HEK293 (cell line): ENCODE measurements around the gene GLCE.
A peak's percentile ranks its signal among the peaks of the same experiment; 100 is the strongest.

Experiments
- CTCF ChIA-PET: fragments of 350-600 bp; formaldehyde crosslinking; extraction: SDS; loops from one replicate; lab custom pipeline; 2021; ENCODE audit warnings: antibody characterized with exemption; lab: Yijun Ruan, JAX
- POLR2A ChIA-PET: fragments of 300-600 bp; formaldehyde crosslinking; extraction: SDS; loops from one replicate; lab custom pipeline; 2020; ENCODE audit warnings: antibody characterized with exemption, inconsistent platforms; lab: Yijun Ruan, JAX
- H3K27ac ChIP-seq: fragments of 200-500 bp; sonication (Bioruptor generic); 2 replicates; pipeline ENCODE4 v1.5.1; 2014; ENCODE audit warnings: low read depth, low read length, control low read depth, inconsistent platforms; ENCODE audit errors: extremely low read depth
- H3K36me3 ChIP-seq, 2 experiments: fragments of 200-500 bp in 1 of 2; sonication (Bioruptor generic) in 1 of 2; 1 replicate in 1 of 2; 2 replicates in 1 of 2; pipeline ENCODE4 v1.5.1; 2014 to 2017; ENCODE audit warnings: inconsistent platforms in 2 of 2, low read length in 2 of 2; ENCODE audit not compliant: control insufficient read depth in 2 of 2, insufficient read depth in 1 of 2
- H3K4me1 ChIP-seq: fragments of 200-500 bp; sonication (Bioruptor generic); 2 replicates; pipeline ENCODE4 v1.5.1; 2014; ENCODE audit warnings: mild to moderate bottlenecking, low read length, inconsistent platforms; ENCODE audit not compliant: control insufficient read depth, insufficient read depth
- H3K4me3 ChIP-seq: 2 replicates; pipeline ENCODE4 v1.5.1; 2011; ENCODE audit warnings: low read depth, mild to moderate bottlenecking, control low read depth, low read length, moderate library complexity
- H3K9me3 ChIP-seq: fragments of 200-500 bp; sonication (Bioruptor generic); 2 replicates; pipeline ENCODE4 v1.5.1; 2014; ENCODE audit warnings: low read depth, low read length, inconsistent platforms; ENCODE audit not compliant: control insufficient read depth, insufficient read depth
- BCL6B ChIP-seq: fragments of 450-650 bp; formaldehyde crosslinking; IDR thresholded peaks from 2 replicates; pipeline ENCODE4 v1.5.1; 2017; ENCODE audit warnings: missing biosample characterization, missing genetic modification characterization
- CTCF ChIP-seq: fragments of 450-650 bp; formaldehyde crosslinking; IDR thresholded peaks from 2 replicates; pipeline ENCODE4 v1.5.1; 2016; ENCODE audit warnings: missing biosample characterization, missing genetic modification characterization
- FEZF1 ChIP-seq: fragments of 450-650 bp; formaldehyde crosslinking; IDR thresholded peaks from 2 replicates; pipeline ENCODE4 v1.5.1; 2016; ENCODE audit warnings: missing biosample characterization, missing genetic modification characterization
- KLF10 ChIP-seq: fragments of 450-650 bp; IDR thresholded peaks from 2 replicates; pipeline ENCODE4 v1.5.1; 2018; ENCODE audit warnings: missing biosample characterization, mild to moderate bottlenecking, missing genetic modification characterization
- KLF8 ChIP-seq: fragments of 450-650 bp; formaldehyde crosslinking; IDR thresholded peaks from 2 replicates; pipeline ENCODE4 v1.5.1; 2016; ENCODE audit warnings: missing biosample characterization, missing genetic modification characterization
- MYNN ChIP-seq: fragments of 450-650 bp; formaldehyde crosslinking; IDR thresholded peaks from 2 replicates; pipeline ENCODE4 v1.5.1; 2016; ENCODE audit warnings: missing biosample characterization, missing genetic modification characterization, borderline replicate concordance
- PRDM1 ChIP-seq: fragments of 450-650 bp; formaldehyde crosslinking; IDR thresholded peaks from 2 replicates; pipeline ENCODE4; 2016; ENCODE audit warnings: missing biosample characterization, missing genetic modification characterization
- SP2 ChIP-seq: fragments of 450-650 bp; formaldehyde crosslinking; IDR thresholded peaks from 2 replicates; pipeline ENCODE4 v1.5.1; 2016; ENCODE audit warnings: missing biosample characterization, missing genetic modification characterization
- SP3 ChIP-seq: fragments of 450-650 bp; formaldehyde crosslinking; IDR thresholded peaks from 2 replicates; pipeline ENCODE4 v1.5.1; 2016; ENCODE audit warnings: missing biosample characterization, missing genetic modification characterization
- TRIM28 ChIP-seq: IDR thresholded peaks from 2 replicates; pipeline ENCODE4 v1.6.1; 2011; ENCODE audit warnings: low read length, control low read depth, borderline replicate concordance
- YY2 ChIP-seq: fragments of 450-650 bp; formaldehyde crosslinking; IDR thresholded peaks from 2 replicates; pipeline ENCODE4 v1.5.1; 2016; ENCODE audit warnings: missing biosample characterization, missing genetic modification characterization
- ZBTB21 ChIP-seq: fragments of 450-650 bp; formaldehyde crosslinking; IDR thresholded peaks from 2 replicates; pipeline ENCODE4 v1.5.1; 2017; ENCODE audit warnings: missing biosample characterization, missing genetic modification characterization
- ZNF112 ChIP-seq: fragments of 450-650 bp; formaldehyde crosslinking; IDR thresholded peaks from 2 replicates; pipeline ENCODE4 v1.5.0; 2017; ENCODE audit warnings: missing biosample characterization, missing genetic modification characterization
- ZNF138 ChIP-seq: fragments of 450-650 bp; formaldehyde crosslinking; IDR thresholded peaks from 2 replicates; pipeline ENCODE4 v1.5.1; 2016; ENCODE audit warnings: missing biosample characterization, missing genetic modification characterization, borderline replicate concordance
- ZNF155 ChIP-seq: fragments of 450-650 bp; formaldehyde crosslinking; IDR thresholded peaks from 2 replicates; pipeline ENCODE4 v1.5.1; 2016; ENCODE audit warnings: missing biosample characterization, missing genetic modification characterization
- ZNF157 ChIP-seq: fragments of 450-650 bp; formaldehyde crosslinking; IDR thresholded peaks from 2 replicates; pipeline ENCODE4 v1.5.1; 2016; ENCODE audit warnings: missing biosample characterization, missing genetic modification characterization
- ZNF184 ChIP-seq: fragments of 450-650 bp; IDR thresholded peaks from 2 replicates; pipeline ENCODE4 v1.5.1; 2018; ENCODE audit warnings: missing biosample characterization, mild to moderate bottlenecking, missing genetic modification characterization
- ZNF2 ChIP-seq: fragments of 450-650 bp; formaldehyde crosslinking; IDR thresholded peaks from 2 replicates; pipeline ENCODE4 v1.5.1; 2016; ENCODE audit warnings: missing biosample characterization, missing genetic modification characterization
- ZNF214 ChIP-seq: fragments of 450-650 bp; formaldehyde crosslinking; IDR thresholded peaks from 2 replicates; pipeline ENCODE4 v1.5.1; 2017; ENCODE audit warnings: missing biosample characterization, mild to moderate bottlenecking, missing genetic modification characterization, borderline replicate concordance
- ZNF302 ChIP-seq: fragments of 450-650 bp; formaldehyde crosslinking; IDR thresholded peaks from 2 replicates; pipeline ENCODE4 v1.5.1; 2016; ENCODE audit warnings: missing biosample characterization, missing genetic modification characterization, low read depth
- ZNF350 ChIP-seq: fragments of 450-650 bp; formaldehyde crosslinking; IDR thresholded peaks from 2 replicates; pipeline ENCODE4 v1.5.0; 2017; ENCODE audit warnings: missing biosample characterization, mild to moderate bottlenecking, missing genetic modification characterization
- ZNF473 ChIP-seq: fragments of 450-650 bp; formaldehyde crosslinking; IDR thresholded peaks from 2 replicates; pipeline ENCODE4 v1.5.1; 2017; ENCODE audit warnings: missing biosample characterization, missing genetic modification characterization
- ZNF600 ChIP-seq: fragments of 450-650 bp; formaldehyde crosslinking; IDR thresholded peaks from 2 replicates; pipeline ENCODE4 v1.5.1; 2016; ENCODE audit warnings: missing biosample characterization, missing genetic modification characterization
- ZNF707 ChIP-seq: fragments of 450-650 bp; formaldehyde crosslinking; IDR thresholded peaks from 2 replicates; pipeline ENCODE4 v1.5.1; 2016; ENCODE audit warnings: missing biosample characterization, missing genetic modification characterization
- TF ChIP-seq, protein P1 (sequence below): fragments of 450-650 bp; formaldehyde crosslinking; IDR thresholded peaks from 2 replicates; pipeline ENCODE4 v1.5.1; 2016; ENCODE audit warnings: missing biosample characterization, missing genetic modification characterization
- TF ChIP-seq, protein P2 (sequence below): fragments of 450-650 bp; formaldehyde crosslinking; IDR thresholded peaks from 2 replicates; pipeline ENCODE4 v1.5.1; 2016; ENCODE audit warnings: missing biosample characterization, missing genetic modification characterization
- TF ChIP-seq, protein P3 (sequence below): fragments of 450-650 bp; formaldehyde crosslinking; IDR thresholded peaks from 2 replicates; pipeline ENCODE4 v1.5.1; 2016; ENCODE audit warnings: missing biosample characterization, missing genetic modification characterization

The GLCE gene

GRCh38 chr15:69213786-69214185 lies 53.4 kb downstream of the GLCE start:
- Histone ChIP-seq H3K36me3 (peaks cover 0 to 6% of the 10 kb centered on the region in 2 experiments; a peak in 2 of 3 replicates), H3K4me1 (peaks cover 10% of the 10 kb centered on the region), H3K9me3 (no peaks in the 10 kb centered on the region)
- ChIA-PET POLR2A (no interaction called here), CTCF (no interaction called here)
- TF ChIP-seq, protein P1, sequence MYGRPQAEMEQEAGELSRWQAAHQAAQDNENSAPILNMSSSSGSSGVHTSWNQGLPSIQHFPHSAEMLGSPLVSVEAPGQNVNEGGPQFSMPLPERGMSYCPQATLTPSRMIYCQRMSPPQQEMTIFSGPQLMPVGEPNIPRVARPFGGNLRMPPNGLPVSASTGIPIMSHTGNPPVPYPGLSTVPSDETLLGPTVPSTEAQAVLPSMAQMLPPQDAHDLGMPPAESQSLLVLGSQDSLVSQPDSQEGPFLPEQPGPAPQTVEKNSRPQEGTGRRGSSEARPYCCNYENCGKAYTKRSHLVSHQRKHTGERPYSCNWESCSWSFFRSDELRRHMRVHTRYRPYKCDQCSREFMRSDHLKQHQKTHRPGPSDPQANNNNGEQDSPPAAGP (tag by site-specific recombination): no peak
- no peak for TF ChIP-seq PRDM1 (tag by site-specific recombination)
- no peak for TF ChIP-seq ZNF302 (tag by site-specific recombination)
- no peak for TF ChIP-seq SP3
- no peak for TF ChIP-seq KLF10 (tag by site-specific recombination)
- no peak for TF ChIP-seq ZNF214 (tag by site-specific recombination)
- no peak for TF ChIP-seq FEZF1 (tag by site-specific recombination)
- TF ChIP-seq ZNF112 (tag by site-specific recombination): no peak
- TF ChIP-seq, protein P2, sequence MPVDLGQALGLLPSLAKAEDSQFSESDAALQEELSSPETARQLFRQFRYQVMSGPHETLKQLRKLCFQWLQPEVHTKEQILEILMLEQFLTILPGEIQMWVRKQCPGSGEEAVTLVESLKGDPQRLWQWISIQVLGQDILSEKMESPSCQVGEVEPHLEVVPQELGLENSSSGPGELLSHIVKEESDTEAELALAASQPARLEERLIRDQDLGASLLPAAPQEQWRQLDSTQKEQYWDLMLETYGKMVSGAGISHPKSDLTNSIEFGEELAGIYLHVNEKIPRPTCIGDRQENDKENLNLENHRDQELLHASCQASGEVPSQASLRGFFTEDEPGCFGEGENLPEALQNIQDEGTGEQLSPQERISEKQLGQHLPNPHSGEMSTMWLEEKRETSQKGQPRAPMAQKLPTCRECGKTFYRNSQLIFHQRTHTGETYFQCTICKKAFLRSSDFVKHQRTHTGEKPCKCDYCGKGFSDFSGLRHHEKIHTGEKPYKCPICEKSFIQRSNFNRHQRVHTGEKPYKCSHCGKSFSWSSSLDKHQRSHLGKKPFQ (tag by site-specific recombination): no peak
- no peak for TF ChIP-seq SP2
- no peak for TF ChIP-seq ZNF184 (tag by site-specific recombination)
- no peak for TF ChIP-seq ZNF473 (tag by site-specific recombination)
- TF ChIP-seq, all 188 proteins: peak for 0
- Histone ChIP-seq H3K4me3 (no peak overlapping the region), H3K27ac (no peak overlapping the region)

DNA sequence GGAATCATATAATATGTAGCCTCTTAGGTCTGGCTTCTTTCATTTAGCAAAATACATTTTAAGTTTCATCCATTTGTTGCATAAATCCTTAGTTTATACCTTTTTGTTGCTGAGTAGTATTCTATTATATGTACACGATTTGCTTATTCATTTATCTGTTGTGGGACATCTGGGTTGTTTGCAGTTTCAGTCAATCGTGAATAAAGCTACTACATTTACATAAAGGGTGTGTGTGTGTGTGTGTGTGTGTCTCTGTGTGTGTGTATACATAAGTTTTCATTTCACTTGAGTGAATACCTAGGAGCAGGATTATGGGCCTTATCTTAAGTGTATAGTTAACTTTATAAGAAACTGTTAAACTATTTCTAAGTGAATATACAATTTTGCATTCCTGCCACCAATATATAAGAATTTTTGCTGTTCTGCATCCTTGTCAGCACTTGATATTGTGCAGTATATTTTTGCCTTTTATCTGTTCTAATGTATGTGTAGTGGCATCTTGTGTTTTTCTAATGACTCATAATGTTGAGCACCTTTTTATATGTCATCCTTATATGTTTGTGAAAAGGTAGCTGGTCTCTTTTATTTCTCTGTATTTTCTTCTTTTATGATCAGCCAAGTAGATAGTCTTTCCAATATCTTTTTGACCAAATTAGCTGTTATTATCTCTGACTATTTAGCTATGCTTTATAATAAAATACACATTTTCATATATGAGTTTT lies 55.0 kb downstream of the GLCE start:
- H3K27ac ChIP-seq: no peak overlapping the region
- no peak overlapping the region for H3K4me3 ChIP-seq
- peaks cover 0 to 6% of the 10 kb centered on the region in 2 experiments; a peak in 2 of 3 replicates for H3K36me3 ChIP-seq
- CTCF ChIA-PET: interaction anchor here (1.0 to 1.8 kb wide), 4 partner anchors 50 to 156 kb away, joined by 3 to 5 read pairs (median 4); no protein-coding TSS in a partner anchor
- POLR2A ChIA-PET: interaction anchor here (0.8 kb wide), 1 partner anchor 55 kb away, joined by 3 read pairs; the partner anchor contains the start of gene GLCE
- H3K9me3 ChIP-seq: no peaks in the 10 kb centered on the region
- H3K4me1 ChIP-seq: peaks cover 10% of the 10 kb centered on the region
- TF ChIP-seq ZNF138 (tag by site-specific recombination) (no peak), ZNF157 (no peak), YY2 (no peak), MYNN (tag by site-specific recombination) (no peak), TRIM28 (no peak), ZNF350 (tag by site-specific recombination) (peak; percentile 59; the same call in 1 of the 2 replicates), ZNF2 (tag by site-specific recombination) (no peak), ZNF155 (tag by site-specific recombination) (no peak), CTCF (tag by site-specific recombination) (no peak), FEZF1 (tag by site-specific recombination) (peak; percentile 56), ZNF707 (tag by site-specific recombination) (no peak), KLF8 (tag by site-specific recombination) (peak; percentile 55; the same call in 1 of the 2 replicates), ZNF600 (tag by site-specific recombination) (no peak), BCL6B (tag by site-specific recombination) (0 out of 2 replicates have a peak, but pooled peaks have one; percentile 13), ZBTB21 (tag by site-specific recombination) (no peak)
- TF ChIP-seq, protein P3, sequence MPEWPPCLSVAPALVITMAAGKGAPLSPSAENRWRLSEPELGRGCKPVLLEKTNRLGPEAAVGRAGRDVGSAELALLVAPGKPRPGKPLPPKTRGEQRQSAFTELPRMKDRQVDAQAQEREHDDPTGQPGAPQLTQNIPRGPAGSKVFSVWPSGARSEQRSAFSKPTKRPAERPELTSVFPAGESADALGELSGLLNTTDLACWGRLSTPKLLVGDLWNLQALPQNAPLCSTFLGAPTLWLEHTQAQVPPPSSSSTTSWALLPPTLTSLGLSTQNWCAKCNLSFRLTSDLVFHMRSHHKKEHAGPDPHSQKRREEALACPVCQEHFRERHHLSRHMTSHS (tag by site-specific recombination): no peak
- TF ChIP-seq, protein P2 (tag by site-specific recombination): no peak
